ENCODE measurements around the gene VANGL2. TPM values are rescaled to one million over a fixed set of nuclear protein-coding genes. Genes with fewer than 3 reads are reported as not detected.

The VANGL2 gene
- total and polyA plus RNA-seq, 9 of the 15 experiments (the other 6 are each of a cell fraction or from before 2014, with no cell fraction given): 0.28 to 4.0 (median 0.98) TPM

DNA sequence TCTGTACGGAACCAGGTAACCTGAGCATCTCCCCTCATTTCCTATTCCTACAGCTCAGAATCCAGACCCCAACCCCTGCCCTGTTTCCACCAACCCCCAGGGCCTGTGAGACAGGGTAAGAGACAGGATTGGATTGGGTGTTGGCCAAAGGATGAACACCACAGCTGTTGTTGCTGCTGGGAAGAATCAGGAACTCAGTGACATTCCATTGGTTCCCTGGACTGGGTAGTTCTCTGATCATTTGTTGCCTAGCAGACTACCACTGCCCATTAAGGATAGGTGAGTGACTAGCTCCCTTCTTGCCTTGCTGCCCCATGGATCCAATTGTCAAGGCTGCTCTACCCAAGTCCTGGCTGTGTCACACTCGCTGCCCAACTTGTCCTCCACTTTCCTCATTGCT lies 47.1 kb upstream of the VANGL2 start:
- ATAC-seq: no peak
- no peak overlapping the region for H3K9ac ChIP-seq (ENCODE audit: insufficient read depth in 1 of 2, low read depth in 2 of 2, low read length in 2 of 2)
- H3K36me3 ChIP-seq (ENCODE audit: control insufficient read depth, insufficient read depth, low read length): peaks cover 98% of the 10 kb centered on the region
- in situ Hi-C loops (cut with MboI): no loop called here
- no peaks in the 10 kb centered on the region; the same call in 1 of the 2 replicates for H4K20me1 ChIP-seq (replicated peaks; ENCODE audit: control insufficient read depth, insufficient read depth, low read length)
- H3K4me1 ChIP-seq (replicated peaks in 1 of 2; ENCODE audit: control insufficient read depth in 2 of 2, insufficient read depth in 2 of 2, low read length in 2 of 2): no peaks in the 10 kb centered on the region
- no peak for DNase-seq (ENCODE audit: extremely low read depth in 1 of 4, low spot score in 3 of 4)
- intact Hi-C loops (cut with micrococcal nuclease): no loop called here
- POLR2A ChIA-PET: interaction anchor here (0.5 to 5.9 kb wide), 6 partner anchors 9 to 207 kb away, joined by 3 to 37 read pairs (median 6); partner anchors contain the start of gene NHLH1
- TF ChIP-seq, protein P1, sequence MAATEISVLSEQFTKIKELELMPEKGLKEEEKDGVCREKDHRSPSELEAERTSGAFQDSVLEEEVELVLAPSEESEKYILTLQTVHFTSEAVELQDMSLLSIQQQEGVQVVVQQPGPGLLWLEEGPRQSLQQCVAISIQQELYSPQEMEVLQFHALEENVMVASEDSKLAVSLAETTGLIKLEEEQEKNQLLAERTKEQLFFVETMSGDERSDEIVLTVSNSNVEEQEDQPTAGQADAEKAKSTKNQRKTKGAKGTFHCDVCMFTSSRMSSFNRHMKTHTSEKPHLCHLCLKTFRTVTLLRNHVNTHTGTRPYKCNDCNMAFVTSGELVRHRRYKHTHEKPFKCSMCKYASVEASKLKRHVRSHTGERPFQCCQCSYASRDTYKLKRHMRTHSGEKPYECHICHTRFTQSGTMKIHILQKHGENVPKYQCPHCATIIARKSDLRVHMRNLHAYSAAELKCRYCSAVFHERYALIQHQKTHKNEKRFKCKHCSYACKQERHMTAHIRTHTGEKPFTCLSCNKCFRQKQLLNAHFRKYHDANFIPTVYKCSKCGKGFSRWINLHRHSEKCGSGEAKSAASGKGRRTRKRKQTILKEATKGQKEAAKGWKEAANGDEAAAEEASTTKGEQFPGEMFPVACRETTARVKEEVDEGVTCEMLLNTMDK (IDR thresholded peaks at IDR 0.05; ENCODE audit: borderline replicate concordance, insufficient read depth, low read depth, low read length, poor library complexity, severe bottlenecking): no peak
- TF ChIP-seq, protein P2, sequence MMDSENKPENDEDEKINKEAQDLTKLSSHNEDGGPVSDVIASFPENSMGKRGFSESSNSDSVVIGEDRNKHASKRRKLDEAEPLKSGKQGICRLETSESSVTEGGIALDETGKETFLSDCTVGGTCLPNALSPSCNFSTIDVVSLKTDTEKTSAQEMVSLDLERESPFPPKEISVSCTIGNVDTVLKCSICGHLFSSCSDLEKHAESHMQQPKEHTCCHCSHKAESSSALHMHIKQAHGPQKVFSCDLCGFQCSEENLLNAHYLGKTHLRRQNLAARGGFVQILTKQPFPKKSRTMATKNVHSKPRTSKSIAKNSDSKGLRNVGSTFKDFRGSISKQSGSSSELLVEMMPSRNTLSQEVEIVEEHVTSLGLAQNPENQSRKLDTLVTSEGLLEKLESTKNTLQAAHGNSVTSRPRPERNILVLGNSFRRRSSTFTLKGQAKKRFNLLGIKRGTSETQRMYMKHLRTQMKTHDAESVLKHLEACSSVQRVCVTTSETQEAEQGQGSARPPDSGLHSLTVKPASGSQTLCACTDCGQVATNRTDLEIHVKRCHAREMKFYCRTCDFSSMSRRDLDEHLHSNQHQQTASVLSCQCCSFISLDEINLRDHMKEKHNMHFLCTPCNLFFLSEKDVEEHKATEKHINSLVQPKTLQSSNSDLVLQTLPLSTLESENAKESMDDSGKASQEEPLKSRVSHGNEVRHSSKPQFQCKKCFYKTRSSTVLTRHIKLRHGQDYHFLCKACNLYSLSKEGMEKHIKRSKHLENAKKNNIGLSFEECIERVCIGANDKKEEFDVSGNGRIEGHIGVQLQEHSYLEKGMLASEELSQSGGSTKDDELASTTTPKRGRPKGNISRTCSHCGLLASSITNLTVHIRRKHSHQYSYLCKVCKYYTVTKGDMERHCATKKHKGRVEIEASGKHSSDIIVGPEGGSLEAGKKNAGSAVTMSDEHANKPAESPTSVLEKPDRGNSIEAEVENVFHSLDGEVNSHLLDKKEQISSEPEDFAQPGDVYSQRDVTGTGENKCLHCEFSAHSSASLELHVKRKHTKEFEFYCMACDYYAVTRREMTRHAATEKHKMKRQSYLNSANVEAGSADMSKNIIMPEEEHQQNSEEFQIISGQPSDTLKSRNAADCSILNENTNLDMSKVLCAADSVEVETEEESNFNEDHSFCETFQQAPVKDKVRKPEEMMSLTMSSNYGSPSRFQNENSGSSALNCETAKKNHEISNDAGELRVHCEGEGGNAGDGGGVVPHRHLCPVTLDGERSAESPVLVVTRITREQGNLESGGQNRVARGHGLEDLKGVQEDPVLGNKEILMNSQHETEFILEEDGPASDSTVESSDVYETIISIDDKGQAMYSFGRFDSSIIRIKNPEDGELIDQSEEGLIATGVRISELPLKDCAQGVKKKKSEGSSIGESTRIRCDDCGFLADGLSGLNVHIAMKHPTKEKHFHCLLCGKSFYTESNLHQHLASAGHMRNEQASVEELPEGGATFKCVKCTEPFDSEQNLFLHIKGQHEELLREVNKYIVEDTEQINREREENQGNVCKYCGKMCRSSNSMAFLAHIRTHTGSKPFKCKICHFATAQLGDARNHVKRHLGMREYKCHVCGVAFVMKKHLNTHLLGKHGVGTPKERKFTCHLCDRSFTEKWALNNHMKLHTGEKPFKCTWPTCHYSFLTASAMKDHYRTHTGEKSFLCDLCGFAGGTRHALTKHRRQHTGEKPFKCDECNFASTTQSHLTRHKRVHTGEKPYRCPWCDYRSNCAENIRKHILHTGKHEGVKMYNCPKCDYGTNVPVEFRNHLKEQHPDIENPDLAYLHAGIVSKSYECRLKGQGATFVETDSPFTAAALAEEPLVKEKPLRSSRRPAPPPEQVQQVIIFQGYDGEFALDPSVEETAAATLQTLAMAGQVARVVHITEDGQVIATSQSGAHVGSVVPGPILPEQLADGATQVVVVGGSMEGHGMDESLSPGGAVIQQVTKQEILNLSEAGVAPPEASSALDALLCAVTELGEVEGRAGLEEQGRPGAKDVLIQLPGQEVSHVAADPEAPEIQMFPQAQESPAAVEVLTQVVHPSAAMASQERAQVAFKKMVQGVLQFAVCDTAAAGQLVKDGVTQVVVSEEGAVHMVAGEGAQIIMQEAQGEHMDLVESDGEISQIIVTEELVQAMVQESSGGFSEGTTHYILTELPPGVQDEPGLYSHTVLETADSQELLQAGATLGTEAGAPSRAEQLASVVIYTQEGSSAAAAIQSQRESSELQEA (IDR thresholded peaks at IDR 0.05; ENCODE audit: low read depth): no peak
- TF ChIP-seq BRCA1 (IDR thresholded peaks at IDR 0.05) (no peak), BRCA1 (CRISPR knock-in tag; IDR thresholded peaks at IDR 0.05) (no peak), RFX5 (IDR thresholded peaks at IDR 0.05; ENCODE audit: low read depth, low read length) (peak; percentile 84), ZNF121 (CRISPR knock-in tag; conservative IDR thresholded peaks at IDR 0.05) (no peak)
- TF ChIP-seq, protein P3, sequence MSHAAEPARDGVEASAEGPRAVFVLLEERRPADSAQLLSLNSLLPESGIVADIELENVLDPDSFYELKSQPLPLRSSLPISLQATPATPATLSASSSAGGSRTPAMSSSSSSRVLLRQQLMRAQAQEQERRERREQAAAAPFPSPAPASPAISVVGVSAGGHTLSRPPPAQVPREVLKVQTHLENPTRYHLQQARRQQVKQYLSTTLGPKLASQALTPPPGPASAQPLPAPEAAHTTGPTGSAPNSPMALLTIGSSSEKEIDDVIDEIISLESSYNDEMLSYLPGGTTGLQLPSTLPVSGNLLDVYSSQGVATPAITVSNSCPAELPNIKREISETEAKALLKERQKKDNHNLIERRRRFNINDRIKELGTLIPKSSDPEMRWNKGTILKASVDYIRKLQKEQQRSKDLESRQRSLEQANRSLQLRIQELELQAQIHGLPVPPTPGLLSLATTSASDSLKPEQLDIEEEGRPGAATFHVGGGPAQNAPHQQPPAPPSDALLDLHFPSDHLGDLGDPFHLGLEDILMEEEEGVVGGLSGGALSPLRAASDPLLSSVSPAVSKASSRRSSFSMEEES (CRISPR knock-in tag; IDR thresholded peaks at IDR 0.05): no peak
- no peaks in the 10 kb centered on the region for H3K79me2 ChIP-seq (ENCODE audit: control insufficient read depth, insufficient read depth, low read length)
- FAIRE-seq: no peak
- no peak overlapping the region; the same call in 2 of the 3 replicates for H3K27ac ChIP-seq (ENCODE audit: extremely low read depth, low read depth, low read length)
- BruUV-seq (replicated peaks): no TSS peak
- H3K27me3 ChIP-seq (ENCODE audit: control insufficient read depth in 2 of 2, insufficient read depth in 2 of 2, low read length in 2 of 2): no peaks in the 10 kb centered on the region
- no peak overlapping the region for H3K4me3 ChIP-seq
- H2AFZ ChIP-seq (ENCODE audit: low read depth, low read length): no peak overlapping the region
- CTCF ChIA-PET (ENCODE audit: low intra/inter-chr PET ratio): interaction anchor here (2.4 kb wide), 1 partner anchor 24 kb away, joined by 12 read pairs; no protein-coding TSS in a partner anchor
- H3K9me1 ChIP-seq (ENCODE audit: control insufficient read depth, insufficient read depth, low read length): no peaks in the 10 kb centered on the region
- WGBS (ENCODE audit: insufficient coverage, low coverage, missing lambda C conversion rate): 85% methylated on average over 2 of the region's 2 CpGs
- H3K9me3 ChIP-seq (replicated peaks; ENCODE audit: control insufficient read depth, insufficient read depth, low read depth, low read length): no peaks in the 10 kb centered on the region
- no peak overlapping the region for H3K4me2 ChIP-seq (ENCODE audit: insufficient read depth, low read length)

Data from K562 (cell line).